H1 (cell line): ENCODE results near the gene FOXQ1. TPM values are rescaled to one million over a fixed set of nuclear protein-coding genes. Genes with fewer than 3 reads are reported as not detected.

Source experiments
- CTCF ChIA-PET: fragments of 300-600 bp; sonication (Branson Sonifier 250); formaldehyde crosslinking; loops from one replicate; lab custom pipeline; 2021; ENCODE audit not compliant: partially characterized antibody; lab: Charles Lee
- POLR2A ChIA-PET: fragments of 300-600 bp; sonication (Branson Sonifier 250); formaldehyde crosslinking; loops from one replicate; lab custom pipeline; 2021; ENCODE audit warnings: inconsistent platforms; ENCODE audit not compliant: partially characterized antibody; lab: Charles Lee
- DNase-seq, 2 experiments: peaks; one replicate each; pipeline versions ENCODE4 v3.0.0 to v3.0.0-alpha.2; 2010 to 2022; ENCODE audit warnings: low spot score in 2 of 2, low read depth in 1 of 2, mixed read lengths in 1 of 2
- FAIRE-seq: peaks from 2 replicates; lab custom pipeline; 2011; peaks lifted over from hg19 to GRCh38; lab: Jason Lieb, UNC
- H2AFZ ChIP-seq: 2 replicates; pipeline ENCODE4 v1.8.1; 2012; ENCODE audit warnings: low read length, inconsistent platforms
- H2AK5ac ChIP-seq: 2 replicates; pipeline ENCODE4 v1.6.1; 2013; ENCODE audit warnings: low read depth, low read length
- H2BK120ac ChIP-seq: replicated peaks from 2 replicates; pipeline ENCODE3; 2013; ENCODE audit warnings: low read depth, low read length, inconsistent platforms
- H2BK12ac ChIP-seq: 2 replicates; pipeline ENCODE4 v1.6.1; 2013; ENCODE audit warnings: low read depth, low read length
- H2BK15ac ChIP-seq: 2 replicates; pipeline ENCODE4 v1.6.1; 2013; ENCODE audit warnings: low read length
- H2BK20ac ChIP-seq: 2 replicates; pipeline ENCODE4 v1.6.1; 2013; ENCODE audit warnings: low read length
- H2BK5ac ChIP-seq: 2 replicates; pipeline ENCODE4 v1.6.1; 2013; ENCODE audit warnings: low read depth, low read length
- H3K14ac ChIP-seq: 2 replicates; pipeline ENCODE4 v1.6.1; 2013; ENCODE audit warnings: inconsistent platforms; ENCODE audit not compliant: insufficient read length
- H3K18ac ChIP-seq: 2 replicates; pipeline ENCODE4 v1.6.1; 2013; ENCODE audit warnings: low read length; ENCODE audit errors: extremely low read depth
- H3K23ac ChIP-seq: 2 replicates; pipeline ENCODE4 v1.6.1; 2013; ENCODE audit warnings: inconsistent platforms; ENCODE audit not compliant: insufficient read length
- H3K23me2 ChIP-seq: 2 replicates; pipeline ENCODE4 v1.6.1; 2013; ENCODE audit warnings: low read depth, low read length
- H3K27ac ChIP-seq: 2 replicates; pipeline ENCODE4 v1.6.1; 2011; ENCODE audit warnings: low read depth, low read length, inconsistent platforms
- H3K27me3 ChIP-seq, 4 experiments: replicated peaks in 1 of 4; 1 replicate in 1 of 4; 2 replicates in 3 of 4; pipeline versions ENCODE4 v1.6.1 to v1.8.1; 2011 to 2013; ENCODE audit warnings: low read length in 3 of 4, mild to moderate bottlenecking in 3 of 4, inconsistent platforms in 2 of 4, mixed read lengths in 2 of 4, moderate library complexity in 1 of 4; ENCODE audit not compliant: control insufficient read depth in 3 of 4, insufficient read depth in 3 of 4; ENCODE audit errors: extremely low read depth in 1 of 4
- H3K36me3 ChIP-seq, 4 experiments: 2 replicates each; pipeline versions ENCODE4 v1.6.1 to v1.8.1; 2011 to 2013; ENCODE audit warnings: mild to moderate bottlenecking in 4 of 4, low read length in 3 of 4, moderate library complexity in 2 of 4, control low read depth in 1 of 4, inconsistent platforms in 1 of 4; ENCODE audit not compliant: insufficient read depth in 4 of 4, control insufficient read depth in 2 of 4
- H3K4ac ChIP-seq: replicated peaks from 2 replicates; pipeline ENCODE3; 2013; ENCODE audit warnings: low read length, low read depth, mixed read lengths, inconsistent platforms; ENCODE audit not compliant: insufficient read length
- H3K4me1 ChIP-seq, 4 experiments: replicated peaks in 1 of 4; 1 replicate in 1 of 4; 2 replicates in 3 of 4; pipeline versions ENCODE4 v1.6.1 to v1.8.1; 2011 to 2013; ENCODE audit warnings: low read length in 3 of 4, inconsistent platforms in 2 of 4, mixed read lengths in 1 of 4; ENCODE audit not compliant: insufficient read depth in 4 of 4, control insufficient read depth in 3 of 4
- H3K4me2 ChIP-seq, 2 experiments: 2 replicates each; pipeline versions ENCODE4 v1.6.1 to v1.8.1; 2011 to 2013; ENCODE audit warnings: low read depth in 2 of 2, low read length in 2 of 2, control low read depth in 1 of 2, inconsistent platforms in 1 of 2, mild to moderate bottlenecking in 1 of 2; ENCODE audit not compliant: insufficient read depth in 1 of 2
- H3K4me3 ChIP-seq, 4 experiments: fragments of 200-600, 300-600 bp in 1 of 4; sonication (generic), shearing (Covaris generic), sonication (Bioruptor Twin) in 1 of 4; 2 replicates each; pipeline versions ENCODE4 v1.5.1 to v1.8.1; 2011 to 2016; ENCODE audit warnings: low read length in 4 of 4, low read depth in 3 of 4, control low read depth in 2 of 4, inconsistent platforms in 2 of 4, mild to moderate bottlenecking in 2 of 4, mixed read lengths in 1 of 4, moderate library complexity in 1 of 4; ENCODE audit not compliant: insufficient read depth in 2 of 4; ENCODE audit errors: extremely low read depth in 1 of 4
- H3K56ac ChIP-seq: replicated peaks from 2 replicates; pipeline ENCODE3; 2013; ENCODE audit warnings: low read depth, mild to moderate bottlenecking, mixed read lengths, low read length, inconsistent platforms; ENCODE audit not compliant: insufficient read length
- H3K79me1 ChIP-seq: 2 replicates; pipeline ENCODE4 v1.6.1; 2013; ENCODE audit warnings: low read depth, low read length, control low read depth
- H3K79me2 ChIP-seq, 2 experiments: 2 replicates each; pipeline versions ENCODE4 v1.6.1 to v1.8.1; 2012 to 2013; ENCODE audit warnings: low read length in 2 of 2, mild to moderate bottlenecking in 2 of 2, inconsistent platforms in 1 of 2; ENCODE audit not compliant: insufficient read depth in 2 of 2, control insufficient read depth in 1 of 2
- H3K9ac ChIP-seq, 4 experiments: replicated peaks in 1 of 4; 1 replicate in 1 of 4; 2 replicates in 3 of 4; pipeline versions ENCODE4 v1.6.1 to v1.8.1; 2011 to 2013; ENCODE audit warnings: low read depth in 3 of 4, low read length in 3 of 4, control low read depth in 2 of 4, mild to moderate bottlenecking in 2 of 4, moderate library complexity in 2 of 4, inconsistent platforms in 1 of 4; ENCODE audit errors: extremely low read depth in 1 of 4
- H3K9me3 ChIP-seq, 2 experiments: 2 replicates each; pipeline versions ENCODE4 v1.6.1 to v1.8.1; 2012 to 2013; ENCODE audit warnings: mild to moderate bottlenecking in 2 of 2, moderate library complexity in 2 of 2, control low read depth in 1 of 2, inconsistent platforms in 1 of 2, low read depth in 1 of 2, low read length in 1 of 2, mixed read lengths in 1 of 2; ENCODE audit not compliant: insufficient read depth in 2 of 2
- H4K20me1 ChIP-seq, 2 experiments: replicated peaks in 1 of 2; 2 replicates each; pipeline versions ENCODE3 to v1.8.1; 2011 to 2013; ENCODE audit warnings: inconsistent platforms in 2 of 2, low read length in 2 of 2, mild to moderate bottlenecking in 1 of 2; ENCODE audit not compliant: insufficient read depth in 2 of 2, control insufficient read depth in 1 of 2
- H4K5ac ChIP-seq: 2 replicates; pipeline ENCODE4 v1.6.1; 2013; ENCODE audit warnings: low read length, low read depth, mixed read lengths, inconsistent platforms; ENCODE audit not compliant: insufficient read length
- H4K8ac ChIP-seq: 2 replicates; pipeline ENCODE4 v1.8.0; 2013; ENCODE audit warnings: mild to moderate bottlenecking, moderate library complexity, low read length, inconsistent platforms; ENCODE audit not compliant: insufficient read depth; ENCODE audit errors: extremely low read depth
- H4K91ac ChIP-seq: replicated peaks from 2 replicates; pipeline ENCODE3; 2013; ENCODE audit warnings: low read length, mixed read lengths, inconsistent platforms; ENCODE audit not compliant: insufficient read length
- ATF3 ChIP-seq: IDR thresholded peaks from 2 replicates; pipeline ENCODE4 v1.6.1; 2011; ENCODE audit warnings: low read depth, mild to moderate bottlenecking, low read length; ENCODE audit not compliant: insufficient read depth
- BRCA1 ChIP-seq: IDR thresholded peaks from 2 replicates; pipeline ENCODE4 v1.6.1; 2012; ENCODE audit warnings: low read depth, low read length, improper control_type of control experiment
- EP300 ChIP-seq, 2 experiments: IDR thresholded peaks; 1 replicate in 1 of 2; 2 replicates in 1 of 2; pipeline ENCODE4 v1.6.1; 2011 to 2012; ENCODE audit warnings: low read depth in 2 of 2, low read length in 2 of 2, mild to moderate bottlenecking in 2 of 2, borderline replicate concordance in 1 of 2, inconsistent platforms in 1 of 2, moderate library complexity in 1 of 2
- EZH2 ChIP-seq: fragments of 200-600 bp; sonication (generic); IDR thresholded peaks from 2 replicates; pipeline ENCODE4 v1.7.1; 2012; ENCODE audit warnings: low read depth, mild to moderate bottlenecking, moderate library complexity, low read length, inconsistent platforms; ENCODE audit not compliant: severe bottlenecking
- JUN ChIP-seq: IDR thresholded peaks from 2 replicates; pipeline ENCODE4 v1.6.1; 2011; ENCODE audit warnings: low read depth, mild to moderate bottlenecking, improper control_type of control experiment, low read length
- JUND ChIP-seq: IDR thresholded peaks from 2 replicates; pipeline ENCODE4 v1.6.1; 2011; ENCODE audit warnings: mild to moderate bottlenecking, improper control_type of control experiment, low read length
- RXRA ChIP-seq: IDR thresholded peaks from 2 replicates; pipeline ENCODE4 v1.6.1; 2011; ENCODE audit warnings: low read depth, mild to moderate bottlenecking, low read length, moderate library complexity; ENCODE audit not compliant: insufficient read depth
- SIRT6 ChIP-seq: IDR thresholded peaks from one replicate; pipeline ENCODE4 v1.7.1; 2012; ENCODE audit warnings: low read length, inconsistent platforms
- SP4 ChIP-seq: IDR thresholded peaks from 2 replicates; pipeline ENCODE4 v1.6.1; 2012; ENCODE audit warnings: low read length, inconsistent platforms
- SRF ChIP-seq: IDR thresholded peaks from 2 replicates; pipeline ENCODE4 v1.6.1; 2011; ENCODE audit warnings: mild to moderate bottlenecking, low read depth, low read length, moderate library complexity
- SUZ12 ChIP-seq: fragments of 200-600 bp; sonication (generic); IDR thresholded peaks from 2 replicates; pipeline ENCODE4 v1.6.1; 2012; ENCODE audit warnings: mild to moderate bottlenecking, inconsistent platforms, low read length, moderate library complexity, mixed read lengths
- TAF1 ChIP-seq: IDR thresholded peaks from 2 replicates; pipeline ENCODE4 v1.6.1; 2011; ENCODE audit warnings: mild to moderate bottlenecking, low read depth, low read length
- TCF12 ChIP-seq: IDR thresholded peaks from 2 replicates; pipeline ENCODE4 v1.6.1; 2011; ENCODE audit warnings: low read depth, mild to moderate bottlenecking, low read length
- TEAD4 ChIP-seq: IDR thresholded peaks from 2 replicates; pipeline ENCODE4 v1.6.1; 2012; ENCODE audit warnings: low read depth, low read length, inconsistent platforms, mixed read lengths
- WGBS, 2 experiments: shearing (Covaris generic) in 1 of 2; methylation state at CpG; one replicate each; pipeline versions ENCODE4 v1.1.6 to v1.1.7; 2013 to 2015; ENCODE audit warnings: low lambda C conversion rate in 2 of 2, mixed read lengths in 2 of 2, inconsistent platforms in 1 of 2, low coverage in 1 of 2, missing lambda C conversion rate in 1 of 2; ENCODE audit not compliant: insufficient replicate concordance in 2 of 2, insufficient coverage in 1 of 2, insufficient read length in 1 of 2; ENCODE audit errors: extremely low coverage in 1 of 2, missing lambda C conversion rate in 1 of 2; 5-methylcytosine and 5-hydroxymethylcytosine counted together
- polyA plus RNA-seq, 7 experiments: library from polyadenylated mRNA; depleted of rRNA in 3 of 7; stranded (reverse) in 5 of 7; unstranded in 2 of 7; fragments of >200 nt in 5 of 7; fragments of 200-250 nt in 2 of 7; gene quantifications; 1 replicate in 5 of 7; 2 replicates in 1 of 7; 4 replicates in 1 of 7; pipeline versions ENCODE4 v1.2.1 to v1.2.3, GENCODE V29; 2011 to 2013; ENCODE audit warnings: missing spikeins in 2 of 7, mixed read lengths in 2 of 7
- total RNA-seq: library from RNA; stranded (reverse); fragmentation: NEBNext Ultra II Directional; extraction: Animal tissue kit (Norgen Biotek cat#: 25700); gene quantifications from 2 replicates; pipeline ENCODE4 v1.2.1, GENCODE V29; 2021

Gene FOXQ1
- total and polyA plus RNA-seq, 2 of the 8 experiments (the other 6 are each of a cell fraction or from before 2014, with no cell fraction given), result 0.03 TPM; not detected in 1

DNA sequence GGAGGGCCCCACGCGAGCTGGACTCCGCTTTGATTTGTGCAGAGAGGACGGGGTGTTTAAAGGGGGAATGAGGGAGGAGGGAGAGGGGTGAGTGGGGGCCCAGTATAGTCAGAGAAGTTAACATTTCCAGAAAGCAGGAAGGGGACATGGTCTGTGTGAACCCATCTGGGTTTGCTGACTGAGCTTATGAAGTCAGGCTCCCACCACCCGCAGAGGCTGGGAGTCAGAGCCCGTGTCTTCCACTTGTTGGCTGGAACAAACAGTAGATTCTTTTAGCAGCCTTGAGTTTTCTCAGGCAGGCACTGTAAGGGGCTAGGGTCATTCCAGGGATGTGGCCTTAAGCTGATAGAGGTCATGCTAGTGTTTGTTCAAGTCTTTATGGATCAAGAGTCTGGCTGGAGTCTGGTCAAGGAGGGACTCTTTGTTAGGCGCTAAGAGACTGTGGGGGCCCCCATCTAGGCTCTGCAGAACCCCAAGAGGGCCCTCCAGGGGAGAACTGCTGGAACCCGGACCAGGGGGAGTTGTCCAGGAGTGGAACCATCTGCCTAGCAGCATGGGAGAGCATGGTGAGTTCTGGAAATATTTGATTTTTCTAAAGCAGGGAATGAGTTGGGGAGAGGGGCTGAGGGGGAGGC is 31.1 kb upstream of the FOXQ1 start:
- no peak overlapping the region for H3K56ac ChIP-seq
- H2BK12ac ChIP-seq, result no peak overlapping the region
- no peak for DNase-seq
- no peak overlapping the region for H2BK20ac ChIP-seq
- FAIRE-seq, result no peak
- H2AFZ ChIP-seq, result no peak overlapping the region
- H3K23ac ChIP-seq, result no peak overlapping the region
- H3K4me3 ChIP-seq, result no peak overlapping the region
- peaks cover 0 to 6% of the 10 kb centered on the region in 2 experiments; a peak in 1 of 4 replicates for H3K9me3 ChIP-seq
- no peak overlapping the region for H4K5ac ChIP-seq
- no peaks in the 10 kb centered on the region for H4K20me1 ChIP-seq
- no peak overlapping the region for H4K91ac ChIP-seq
- ChIA-PET POLR2A (no interaction called here), CTCF (interaction anchor here (0.7 to 1.4 kb wide), 3 partner anchors 13 to 411 kb away, joined by 3 to 5 read pairs (median 3); no protein-coding TSS in a partner anchor)
- H3K36me3 ChIP-seq, result no peaks in the 10 kb centered on the region
- H3K79me2 ChIP-seq, result no peaks in the 10 kb centered on the region
- H3K4me2 ChIP-seq, result no peak overlapping the region
- H3K4me1 ChIP-seq, result peaks cover 0 to under 1% (median 0%) of the 10 kb centered on the region in 4 experiments; a peak in 2 of 7 replicates
- H3K14ac ChIP-seq, result no peak overlapping the region
- H2BK5ac ChIP-seq, result no peak overlapping the region
- no peaks in the 10 kb centered on the region for H3K27me3 ChIP-seq
- H3K23me2 ChIP-seq, result no peaks in the 10 kb centered on the region
- H3K9ac ChIP-seq, result no peak overlapping the region
- no peak overlapping the region for H2BK15ac ChIP-seq
- H3K79me1 ChIP-seq, result no peaks in the 10 kb centered on the region
- 91% methylated on average over 8 of the region's 8 CpGs; no CpG with 5 or more reads in 1 of the 2 experiments for WGBS, 2 experiments
- no peak overlapping the region for H3K4ac ChIP-seq
- no peak overlapping the region for H2AK5ac ChIP-seq
- H2BK120ac ChIP-seq, result no peak overlapping the region
- no peak overlapping the region for H4K8ac ChIP-seq
- H3K18ac ChIP-seq, result no peak overlapping the region
- H3K27ac ChIP-seq, result no peak overlapping the region
- TF ChIP-seq ATF3 (no peak), JUND (no peak), SUZ12 (no peak), BRCA1 (no peak), TCF12 (no peak), EP300 (IDR thresholded peaks at IDR 0.05; ENCODE audit: borderline replicate concordance in 1 of 2, low read depth in 2 of 2, low read length in 2 of 2) (no peak), JUN (no peak), SIRT6 (no peak), RXRA (no peak), SP4 (no peak), TAF1 (no peak), EZH2 (no peak), TEAD4 (no peak), SRF (no peak)
